ENCODE data around the gene OTX1. TPM values are rescaled to one million over a fixed set of nuclear protein-coding genes. Genes with fewer than 3 reads are reported as not detected.

OTX1 gene
- total RNA-seq, 2 donors from 2014 or later: not detected

GRCh38 chr2:63092857-63093256 lies 42.2 kb downstream of the OTX1 start:
- intact Hi-C loops (cut with DNase I): no loop called here
- ATAC-seq: no peak
- DNase-seq: no peak

- intact Hi-C loops (cut with DNase I): no loop called here
- no peak for ATAC-seq
- DNase-seq: no peak
Measured at GRCh38 chr2:63093502-63093901, 42.9 kb downstream of the OTX1 start.

GRCh38 chr2:63096491-63096890 lies 45.9 kb downstream of the OTX1 start:
- DNase-seq: no peak
- intact Hi-C loops (cut with DNase I): no loop called here
- ATAC-seq: no peak

- ATAC-seq (no peak), DNase-seq (no peak)
- intact Hi-C loops (cut with DNase I): no loop called here
Measured at GRCh38 chr2:63099032-63099431, 48.4 kb downstream of the OTX1 start.

- DNase-seq (no peak), ATAC-seq (no peak)
- intact Hi-C loops (cut with DNase I): no loop called here
Measured at GRCh38 chr2:63101954-63102353, 51.3 kb downstream of the OTX1 start.

GRCh38 chr2:63104482-63104881 lies 53.9 kb downstream of the OTX1 start:
- no peak for ATAC-seq
- intact Hi-C loops (cut with DNase I): no loop called here
- DNase-seq: no peak

Measured in left cardiac atrium (tissue), 4 donors.